Lower leg skin (tissue), 4 donors: Measurements from ENCODE around the gene AOPEP. TPM values are rescaled to one million over a fixed set of nuclear protein-coding genes. Genes with fewer than 3 reads are reported as not detected.
"Not testable (repeated sequence)": the region's sequence is repeated elsewhere in the genome, so short reads cannot be mapped to it uniquely, and the experiment has no call there.

Experiments
- DNase-seq, 2 donors: peaks; one replicate each; pipeline ENCODE4 v3.0.0-alpha.2; 2019; ENCODE audit warnings: low spot score in 2 of 2
- H3K4me3 ChIP-seq: fragments of 200-600 bp; sonication (generic); 2 replicates; pipeline ENCODE4 v1.5.1; 2017; ENCODE audit warnings: mild to moderate bottlenecking, low read depth; ENCODE audit not compliant: poor library complexity, severe bottlenecking
- POLR2A ChIP-seq, 2 donors: fragments of 450-650 bp; IDR thresholded peaks; one replicate each; pipeline ENCODE4 v1.6.1; 2016 to 2017; ENCODE audit warnings: antibody characterized with exemption in 2 of 2, mild to moderate bottlenecking in 1 of 2, moderate library complexity in 1 of 2
- WGBS, 2 donors: methylation state at CpG; one replicate each; pipeline ENCODE4 v1.1.5; 2018; 5-methylcytosine and 5-hydroxymethylcytosine counted together
- intact Hi-C: fragments of 100-400 bp; cut with DNase I; formaldehyde crosslinking; loops from one replicate; pipeline ENCODE4 v1.15.0; 2023; ENCODE audit warnings: low total_unique reads
- total RNA-seq, 4 donors: library from RNA; depleted of rRNA; stranded (reverse); fragments of >200 nt; gene quantifications; one replicate each; pipeline ENCODE4 v1.1.0, GENCODE V29; 2016
- TF ChIP-seq, protein P1 (sequence below), 3 donors: fragments of 450-650 bp; IDR thresholded peaks; one replicate each; pipeline ENCODE4 v1.5.1; 2016; ENCODE audit warnings: antibody characterized with exemption in 3 of 3, mild to moderate bottlenecking in 3 of 3, moderate library complexity in 2 of 3

Gene AOPEP
- total RNA-seq, 4 donors from 2014 or later: 66.3 to 136 (median 118) TPM

DNA sequence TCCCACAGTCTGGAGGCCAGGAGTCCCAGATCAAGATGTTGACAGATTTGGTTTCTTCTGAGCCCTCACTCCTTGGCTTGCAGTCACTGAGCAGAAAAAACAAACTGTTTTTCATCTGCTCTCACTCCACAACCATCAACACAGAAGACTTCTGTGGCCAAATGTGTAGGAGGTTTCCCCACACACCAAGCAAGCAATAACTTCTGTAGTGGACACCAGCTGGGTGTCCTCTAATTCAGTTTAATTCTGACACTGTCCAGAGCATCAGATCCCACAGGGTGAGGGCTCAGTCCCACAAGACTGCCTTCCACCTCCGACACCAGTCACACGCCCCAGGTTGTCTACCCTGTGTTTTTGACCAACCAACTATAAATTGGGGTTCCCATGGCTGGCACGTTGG lies 209.9 kb downstream of the AOPEP start:
- intact Hi-C loops: no loop called here
- H3K4me3 ChIP-seq: no peak overlapping the region
- TF ChIP-seq POLR2A (IDR thresholded peaks at IDR 0.05): no peak
- TF ChIP-seq, protein P1, sequence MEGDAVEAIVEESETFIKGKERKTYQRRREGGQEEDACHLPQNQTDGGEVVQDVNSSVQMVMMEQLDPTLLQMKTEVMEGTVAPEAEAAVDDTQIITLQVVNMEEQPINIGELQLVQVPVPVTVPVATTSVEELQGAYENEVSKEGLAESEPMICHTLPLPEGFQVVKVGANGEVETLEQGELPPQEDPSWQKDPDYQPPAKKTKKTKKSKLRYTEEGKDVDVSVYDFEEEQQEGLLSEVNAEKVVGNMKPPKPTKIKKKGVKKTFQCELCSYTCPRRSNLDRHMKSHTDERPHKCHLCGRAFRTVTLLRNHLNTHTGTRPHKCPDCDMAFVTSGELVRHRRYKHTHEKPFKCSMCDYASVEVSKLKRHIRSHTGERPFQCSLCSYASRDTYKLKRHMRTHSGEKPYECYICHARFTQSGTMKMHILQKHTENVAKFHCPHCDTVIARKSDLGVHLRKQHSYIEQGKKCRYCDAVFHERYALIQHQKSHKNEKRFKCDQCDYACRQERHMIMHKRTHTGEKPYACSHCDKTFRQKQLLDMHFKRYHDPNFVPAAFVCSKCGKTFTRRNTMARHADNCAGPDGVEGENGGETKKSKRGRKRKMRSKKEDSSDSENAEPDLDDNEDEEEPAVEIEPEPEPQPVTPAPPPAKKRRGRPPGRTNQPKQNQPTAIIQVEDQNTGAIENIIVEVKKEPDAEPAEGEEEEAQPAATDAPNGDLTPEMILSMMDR (IDR thresholded peaks at IDR 0.05): no peak
- 94 to 95% methylated on average over 3 of the region's 3 CpGs for WGBS, 2 donors
- DNase-seq: peak in 1 of 2 donors; percentile 57

DNA sequence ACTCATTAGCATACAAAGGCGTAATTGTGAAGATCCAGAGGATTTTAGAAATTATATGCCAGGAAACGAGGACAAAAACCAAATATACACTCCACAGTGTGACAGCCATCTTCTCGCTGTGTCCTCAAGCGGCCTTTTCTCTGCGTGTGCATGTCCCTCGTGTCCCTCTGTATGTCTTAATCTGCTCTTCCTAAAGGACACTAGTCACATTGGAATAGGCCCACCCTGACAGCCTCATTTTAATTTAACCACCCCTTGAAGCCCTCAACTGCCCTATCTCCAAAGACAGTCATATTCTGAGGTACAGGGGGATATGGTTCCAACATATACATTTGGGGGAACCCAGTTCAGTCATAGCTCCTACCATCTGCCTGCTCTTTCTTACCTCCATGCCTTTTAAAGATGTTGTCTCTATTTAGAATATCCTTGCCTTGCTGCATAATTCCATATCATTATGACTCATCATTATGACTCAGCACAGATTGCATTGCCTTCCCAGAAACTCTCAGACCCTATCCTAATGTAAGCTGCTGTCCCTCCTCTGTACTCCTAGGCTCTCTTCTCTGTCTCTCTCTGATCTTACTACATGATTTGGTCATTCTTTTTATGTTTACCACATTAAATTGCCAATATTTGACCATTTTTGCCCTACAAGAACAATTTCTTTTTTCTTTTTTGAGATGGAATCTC lies 210.9 kb downstream of the AOPEP start:
- WGBS, 2 donors: 94 to 98% methylated on average over 6 of the region's 6 CpGs
- intact Hi-C loops: no loop called here
- no peak for DNase-seq
- no peak for TF ChIP-seq POLR2A (IDR thresholded peaks at IDR 0.05)
- TF ChIP-seq, protein P1 (IDR thresholded peaks at IDR 0.05): no peak
- no peak overlapping the region for H3K4me3 ChIP-seq

DNA sequence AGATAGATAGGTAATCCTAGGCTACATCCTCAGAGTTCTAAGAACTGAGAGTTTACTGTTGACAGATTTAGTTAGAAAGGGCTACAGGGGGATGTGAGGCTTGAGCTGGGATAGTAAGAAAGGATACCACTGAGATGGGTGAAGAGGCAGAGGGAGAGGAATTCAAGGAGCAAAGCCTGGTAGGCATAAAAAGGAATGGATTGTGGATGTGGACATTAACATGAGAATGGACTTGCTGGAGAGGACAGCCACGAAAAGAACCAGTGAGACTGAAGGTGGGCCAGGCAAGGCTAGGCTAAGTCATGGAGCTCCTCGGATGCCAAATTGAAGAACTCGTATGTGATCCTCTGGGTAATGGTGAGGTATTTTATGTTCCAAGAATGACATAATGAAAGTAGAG lies 211.9 kb downstream of the AOPEP start:
- intact Hi-C loops: no loop called here
- DNase-seq: peak in 1 of 2 donors; percentile 32
- WGBS, 2 donors: 83 to 88% methylated on average over 3 of the region's 3 CpGs
- TF ChIP-seq, protein P1 (IDR thresholded peaks at IDR 0.05): no peak
- TF ChIP-seq POLR2A (IDR thresholded peaks at IDR 0.05): no peak
- H3K4me3 ChIP-seq: no peak overlapping the region

DNA sequence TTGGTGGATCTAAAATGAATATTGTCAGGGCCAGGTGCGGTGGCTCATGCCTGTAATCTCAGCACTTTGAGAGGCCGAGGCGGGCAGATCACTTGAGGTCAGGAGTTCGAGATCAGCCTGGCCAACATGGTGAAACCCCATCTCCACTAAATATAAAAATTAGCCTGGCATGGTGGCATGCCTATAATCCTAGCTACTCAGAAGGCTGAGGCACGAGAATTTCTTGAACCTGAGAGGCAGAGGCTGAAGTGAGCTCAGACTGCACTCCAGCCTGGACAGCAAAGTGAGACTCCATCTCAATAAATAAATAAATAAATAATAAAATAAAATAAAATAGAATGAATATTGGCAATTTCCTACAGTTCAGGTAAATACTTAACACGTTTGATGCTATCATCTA lies 213.8 kb downstream of the AOPEP start:
- intact Hi-C loops, H3K4me3 ChIP-seq: not testable (repeated sequence)
- WGBS, 2 donors: 93 to 96% methylated on average over 6 of the region's 6 CpGs
- DNase-seq: peak in 1 of 2 donors; percentile 36

DNA sequence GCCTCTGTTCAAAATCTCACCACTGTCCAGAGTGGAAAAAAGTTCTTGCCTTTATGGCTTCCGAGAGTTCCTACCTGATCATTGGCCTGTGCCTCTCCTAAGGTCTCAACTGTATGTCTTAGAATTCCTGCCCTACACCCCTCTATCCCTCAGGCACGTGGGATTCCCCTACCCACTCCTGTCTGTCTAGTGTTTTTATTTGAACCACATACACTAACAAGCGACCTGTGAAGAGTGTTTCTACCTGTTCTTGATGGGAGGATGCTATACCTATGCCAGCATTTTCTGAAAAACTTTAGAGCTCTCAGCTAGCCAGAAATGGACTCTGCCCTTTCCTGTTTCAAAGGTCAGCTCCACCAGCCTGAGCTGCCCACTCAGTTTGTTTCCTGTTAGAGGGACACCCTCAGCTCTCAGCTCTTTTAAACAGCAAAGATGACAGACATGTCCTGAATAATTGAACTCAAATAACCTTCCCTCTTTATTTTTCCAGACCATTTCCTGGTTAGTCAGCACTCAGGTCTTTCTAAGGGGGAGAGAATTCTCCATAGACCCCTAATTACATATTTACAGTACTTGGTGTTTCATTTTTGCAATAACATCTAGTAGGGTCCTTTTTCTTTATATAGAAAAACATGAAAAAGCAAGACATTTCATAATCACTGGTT lies 214.8 kb downstream of the AOPEP start:
- peak in 1 of 2 donors; percentile 73 for DNase-seq
- TF ChIP-seq, protein P1 (IDR thresholded peaks at IDR 0.05): no peak
- TF ChIP-seq POLR2A (IDR thresholded peaks at IDR 0.05): no peak
- intact Hi-C loops: no loop called here
- H3K4me3 ChIP-seq: no peak overlapping the region
- WGBS, 2 donors: 60 to 65% methylated on average over 3 of the region's 3 CpGs

- H3K4me3 ChIP-seq: no peak overlapping the region
- no peak for DNase-seq
- intact Hi-C loops: no loop called here
- TF ChIP-seq, protein P1 (IDR thresholded peaks at IDR 0.05): no peak
- TF ChIP-seq POLR2A (IDR thresholded peaks at IDR 0.05): no peak
- WGBS, 2 donors: 91 to 100% methylated on average over 1 of the region's 1 CpG
Measured at GRCh38 chr9:94944626-94945025, 218.1 kb downstream of the AOPEP start.
